HG03066 (cell line): ENCODE data around the gene PHRF1.

Experiments
- ATAC-seq: cut with Tn5 transposase; IDR thresholded peaks from one replicate; pipeline ENCODE4 v1.9.1; 2021; ENCODE audit warnings: low read depth; ENCODE audit not compliant: unreplicated experiment

PHRF1 gene

DNA sequence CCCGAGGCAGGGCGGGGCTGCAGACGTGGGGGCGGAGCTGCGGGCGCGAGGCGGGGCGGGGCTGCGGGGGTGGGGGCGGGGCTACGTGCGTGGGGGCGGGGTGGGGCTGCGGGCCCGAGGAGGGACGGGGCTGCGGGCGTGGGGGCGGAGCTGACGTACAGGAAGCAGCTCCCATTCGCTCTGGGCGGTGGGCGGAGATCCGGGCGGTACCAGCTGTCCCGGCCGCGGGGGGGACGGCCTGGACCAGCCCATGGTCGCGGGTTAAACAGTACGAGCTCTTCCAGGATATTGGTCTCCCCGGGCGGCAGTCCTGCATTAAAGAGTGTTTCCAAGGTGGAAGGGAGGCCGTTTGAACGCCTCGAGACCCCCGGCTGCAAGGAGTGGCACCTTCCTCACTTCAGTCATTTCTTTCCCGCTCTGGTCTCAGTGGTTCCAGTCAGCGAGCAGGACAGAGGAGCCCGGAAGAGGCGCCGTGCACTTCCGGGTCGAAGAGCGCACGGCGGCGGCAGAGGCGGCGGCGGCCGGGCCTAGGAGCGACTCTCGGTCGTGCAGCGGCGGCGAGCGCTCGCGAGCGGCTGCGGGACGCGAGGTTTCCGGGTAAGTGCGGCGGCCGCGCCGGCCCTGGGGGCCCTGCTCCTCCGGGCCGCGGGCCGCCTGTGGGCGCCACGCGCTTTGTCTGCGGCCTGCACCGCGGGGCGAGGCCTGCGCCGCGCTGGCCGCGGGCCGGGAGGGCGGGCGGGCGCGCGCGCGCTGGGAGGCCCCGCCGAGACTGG, at the start of gene PHRF1:
Gene PHRF1 (plus strand): TSS at position 475 of the 773 bp plus-strand sequence. CDS start 5,043 bp downstream, outside the sequence.
- peak; percentile 79 for ATAC-seq

DNA sequence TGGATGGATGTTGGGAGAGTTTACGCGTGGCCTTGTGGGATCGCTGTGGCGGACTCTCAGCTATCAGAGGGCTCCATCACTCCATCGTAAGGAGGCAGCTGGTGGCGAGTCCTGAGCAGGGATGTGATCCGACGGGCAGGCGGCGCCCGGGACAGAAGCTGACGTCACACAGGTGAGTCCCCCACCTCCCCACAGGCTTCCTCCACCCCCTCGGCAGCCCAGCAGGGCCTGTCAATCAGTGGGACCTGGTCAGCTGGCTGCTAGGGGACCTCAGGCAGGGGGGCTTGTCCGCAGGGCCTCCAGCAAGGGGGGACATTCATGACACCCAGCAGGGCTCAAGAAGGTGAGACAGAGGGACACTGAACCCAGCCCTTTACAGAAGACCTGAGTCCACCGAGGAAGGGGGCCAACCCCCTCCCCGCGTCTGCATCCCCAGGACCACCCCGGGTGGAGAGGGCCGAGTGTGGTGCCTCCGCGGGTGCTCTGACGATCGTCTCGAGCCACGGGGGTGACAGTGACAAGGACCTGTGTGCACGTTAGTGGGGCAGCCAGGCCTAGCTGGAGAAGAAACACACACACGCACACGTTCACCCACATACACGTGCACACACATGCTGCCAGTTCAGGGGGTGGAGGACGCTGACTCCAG, 48.0 kb upstream of the PHRF1 start:
- ATAC-seq: no peak

GRCh38 chr11:528815-529727, 47.2 kb upstream of the PHRF1 start:
- no peak for ATAC-seq

DNA sequence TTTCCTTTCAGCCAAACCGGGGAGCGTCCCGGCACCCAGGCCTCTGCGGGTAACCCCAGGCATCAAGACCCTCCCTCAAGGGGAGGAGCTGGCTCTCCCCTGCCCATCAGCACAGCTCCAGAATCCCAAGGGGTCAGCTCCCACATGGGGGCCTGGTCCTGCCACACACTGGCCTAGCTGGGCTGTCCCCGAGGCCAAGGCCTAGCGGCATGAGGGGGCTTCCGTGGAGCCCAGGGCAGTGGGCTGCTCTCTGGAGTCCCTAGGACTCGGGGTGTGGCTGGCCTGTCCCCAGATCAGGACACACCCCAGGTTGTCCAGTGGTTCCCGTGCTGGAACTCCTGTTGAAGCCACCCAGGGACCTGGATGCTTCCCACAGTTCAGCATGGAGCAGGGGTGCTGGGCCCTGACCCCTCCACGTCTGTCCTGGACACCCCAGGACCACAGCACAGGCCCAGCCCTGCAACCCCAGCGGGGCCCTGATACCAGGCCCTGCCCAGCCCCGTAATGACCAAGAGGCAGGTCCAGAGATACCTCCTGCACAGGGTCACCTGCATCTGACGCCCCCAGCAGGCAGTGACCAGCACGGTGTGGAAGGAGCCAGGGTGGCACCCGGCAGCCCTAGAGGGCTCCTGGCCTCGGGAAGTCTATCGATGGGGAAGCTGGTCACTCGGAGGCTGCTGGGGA, 46.4 kb upstream of the PHRF1 start:
- ATAC-seq: no peak

DNA sequence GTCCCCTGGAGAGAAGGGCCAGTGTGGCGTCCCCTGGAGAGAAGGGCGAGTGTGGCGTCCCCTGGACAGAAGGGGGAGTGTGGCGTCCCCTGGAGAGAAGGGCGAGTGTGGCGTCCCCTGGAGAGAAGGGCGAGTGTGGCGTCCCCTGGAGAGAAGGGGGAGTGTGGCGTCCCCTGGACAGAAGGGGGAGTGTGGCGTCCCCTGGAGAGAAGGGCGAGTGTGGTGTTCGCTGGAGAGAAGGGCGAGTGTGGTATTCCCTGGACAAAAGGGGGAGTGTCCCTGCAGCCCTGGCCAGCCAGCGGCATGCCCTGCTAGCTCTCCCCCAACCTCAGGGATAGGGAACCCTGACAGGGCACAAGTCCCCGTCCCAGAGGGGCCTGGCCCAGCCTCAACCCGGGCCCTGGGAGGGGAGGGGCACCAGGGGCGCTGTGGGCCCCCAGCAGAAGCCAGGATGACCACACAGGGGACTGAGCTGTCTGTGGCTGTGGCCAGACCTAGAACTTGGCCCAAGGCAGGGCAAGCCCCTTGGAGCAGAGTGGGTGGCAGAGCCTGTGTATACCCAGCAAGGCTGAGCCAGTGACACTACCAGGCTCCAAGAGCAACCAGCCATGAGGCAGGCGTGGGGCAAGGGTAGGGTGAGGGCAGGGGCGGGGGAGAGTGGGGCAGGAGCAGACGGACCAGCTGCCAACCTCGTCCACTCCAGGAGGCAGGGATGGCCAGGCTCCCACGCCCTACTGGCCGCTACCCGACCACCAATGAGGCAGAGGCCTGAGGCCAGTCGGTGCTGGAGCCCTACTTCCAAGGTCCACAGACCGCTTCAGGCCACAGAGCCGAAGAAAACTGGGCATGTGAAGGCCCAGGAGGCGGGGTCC, 45.1 kb upstream of the PHRF1 start:
- no peak for ATAC-seq

- no peak for ATAC-seq
Observed at GRCh38 chr11:531919-532526, 44.2 kb upstream of the PHRF1 start.

DNA sequence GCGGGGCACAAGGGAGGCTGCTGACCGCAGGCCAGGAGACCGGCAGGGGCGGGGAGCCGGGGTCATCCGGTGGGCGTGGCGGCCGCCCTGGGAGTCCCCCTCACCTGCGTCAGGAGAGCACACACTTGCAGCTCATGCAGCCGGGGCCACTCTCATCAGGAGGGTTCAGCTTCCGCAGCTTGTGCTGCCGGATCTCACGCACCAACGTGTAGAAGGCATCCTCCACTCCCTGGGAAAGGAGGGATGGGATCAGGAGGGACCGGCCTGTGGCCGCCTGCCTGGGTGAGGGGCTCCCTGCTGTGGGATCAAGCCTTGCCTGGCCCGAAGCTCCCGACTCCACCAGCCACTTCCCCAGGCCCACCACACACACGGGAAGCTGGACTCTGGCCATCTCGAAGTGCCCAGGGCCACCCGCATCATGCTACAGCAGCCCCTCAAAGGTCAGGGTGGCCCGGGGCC, 43.7 kb upstream of the PHRF1 start:
- ATAC-seq: no peak

GRCh38 chr11:532986-533585, 43.2 kb upstream of the PHRF1 start:
- ATAC-seq: no peak

- no peak for ATAC-seq
Observed at GRCh38 chr11:533586-534395, 42.5 kb upstream of the PHRF1 start.

- ATAC-seq: no peak
Observed at GRCh38 chr11:534396-535209, 41.7 kb upstream of the PHRF1 start.

- peak; percentile 5 for ATAC-seq
Observed at GRCh38 chr11:535210-535518, 41.1 kb upstream of the PHRF1 start.

GRCh38 chr11:535519-536454, 40.5 kb upstream of the PHRF1 start, which contains the start of gene HRAS:
Gene HRAS (minus strand): TSS chr11:535576.
- peak; percentile 57 for ATAC-seq

DNA sequence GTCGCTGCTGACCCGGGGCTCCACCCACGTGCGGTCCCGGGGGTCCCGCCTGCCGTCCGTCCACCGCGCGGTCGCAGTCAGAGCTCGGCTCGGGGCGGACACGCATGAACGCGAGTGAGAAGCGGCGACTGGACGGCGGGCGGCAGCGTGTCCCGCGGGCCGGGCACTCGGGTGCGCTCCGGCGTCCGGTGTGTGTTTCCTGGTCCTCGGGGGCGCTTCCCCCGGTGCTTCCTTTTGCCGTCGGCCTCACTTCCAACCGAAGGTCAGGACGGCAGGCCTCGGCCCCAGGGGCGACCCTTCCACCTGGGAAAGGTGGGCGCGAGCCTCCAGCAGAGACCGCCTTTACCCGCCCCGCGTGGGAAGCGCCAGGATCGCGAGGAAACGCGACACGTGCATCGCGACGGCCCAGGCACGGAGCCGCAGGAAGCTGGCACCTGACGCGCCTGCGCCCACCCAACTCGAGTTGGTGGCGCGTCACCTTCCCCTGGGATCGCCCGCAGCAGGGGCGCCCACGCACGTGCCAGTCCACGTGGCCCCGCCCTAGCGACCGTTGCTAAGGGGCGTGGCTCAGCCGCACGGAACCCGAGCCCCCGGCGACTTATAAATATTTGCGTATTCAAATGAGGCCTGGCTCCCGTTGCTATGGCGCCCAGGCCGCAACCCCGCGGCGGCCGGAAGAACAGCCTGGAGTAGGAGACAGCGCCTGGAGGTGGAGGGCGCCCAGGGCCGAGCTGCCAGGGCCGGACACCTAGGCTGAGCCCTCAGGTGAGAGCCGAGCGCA, 39.2 kb upstream of the PHRF1 start, which contains the start of gene LRRC56:
Gene LRRC56 (plus strand): TSS at position 687 of the 781 bp plus-strand sequence. CDS start 3,158 bp downstream, outside the sequence.
- peak; percentile 64 for ATAC-seq

- ATAC-seq: no peak
Observed at GRCh38 chr11:537622-538430, 38.4 kb upstream of the PHRF1 start.
